ENCODE measurements around the gene SH3YL1. TPM values are rescaled to one million over a fixed set of nuclear protein-coding genes. Genes with fewer than 3 reads are reported as not detected.

The SH3YL1 gene
- total RNA-seq, 1 donor from 2014 or later = 24.8 TPM

- TF ChIP-seq, protein P1, sequence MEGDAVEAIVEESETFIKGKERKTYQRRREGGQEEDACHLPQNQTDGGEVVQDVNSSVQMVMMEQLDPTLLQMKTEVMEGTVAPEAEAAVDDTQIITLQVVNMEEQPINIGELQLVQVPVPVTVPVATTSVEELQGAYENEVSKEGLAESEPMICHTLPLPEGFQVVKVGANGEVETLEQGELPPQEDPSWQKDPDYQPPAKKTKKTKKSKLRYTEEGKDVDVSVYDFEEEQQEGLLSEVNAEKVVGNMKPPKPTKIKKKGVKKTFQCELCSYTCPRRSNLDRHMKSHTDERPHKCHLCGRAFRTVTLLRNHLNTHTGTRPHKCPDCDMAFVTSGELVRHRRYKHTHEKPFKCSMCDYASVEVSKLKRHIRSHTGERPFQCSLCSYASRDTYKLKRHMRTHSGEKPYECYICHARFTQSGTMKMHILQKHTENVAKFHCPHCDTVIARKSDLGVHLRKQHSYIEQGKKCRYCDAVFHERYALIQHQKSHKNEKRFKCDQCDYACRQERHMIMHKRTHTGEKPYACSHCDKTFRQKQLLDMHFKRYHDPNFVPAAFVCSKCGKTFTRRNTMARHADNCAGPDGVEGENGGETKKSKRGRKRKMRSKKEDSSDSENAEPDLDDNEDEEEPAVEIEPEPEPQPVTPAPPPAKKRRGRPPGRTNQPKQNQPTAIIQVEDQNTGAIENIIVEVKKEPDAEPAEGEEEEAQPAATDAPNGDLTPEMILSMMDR (conservative IDR thresholded peaks at IDR 0.05; ENCODE audit: low read depth, low read length) = no peak
- H3K4me3 ChIP-seq (ENCODE audit: low read depth, low read length) = no peak overlapping the region
- DNase-seq (ENCODE audit: low read depth) = no peak
These were observed 26.8 kb downstream of the SH3YL1 start for GRCh38 chr2:236993-237539.

GRCh38 chr2:234421-234820, 29.4 kb downstream of the SH3YL1 start:
- no peak overlapping the region for H3K4me3 ChIP-seq (ENCODE audit: low read depth, low read length)

DNA sequence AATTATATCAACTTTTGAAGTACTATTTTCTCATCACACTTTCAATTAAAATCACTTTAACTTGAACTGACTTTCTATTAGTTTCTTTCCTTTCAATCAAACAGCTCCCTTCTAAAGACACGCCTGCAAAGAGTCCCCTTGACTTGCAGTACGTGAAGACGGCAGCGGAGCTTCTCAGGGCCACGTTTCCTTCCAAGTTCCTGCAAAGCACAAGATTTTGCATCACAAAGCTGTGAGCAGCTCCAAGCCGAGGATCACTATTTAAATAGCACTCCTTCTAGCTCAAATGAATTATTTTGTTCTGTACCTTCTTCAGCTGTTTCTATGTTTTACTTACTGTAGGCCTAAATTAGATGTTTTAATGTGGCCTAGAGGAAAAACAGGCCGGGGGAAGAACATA, 30.8 kb downstream of the SH3YL1 start:
- no peak for DNase-seq (ENCODE audit: low read depth)
- no peak overlapping the region for H3K4me3 ChIP-seq (ENCODE audit: low read depth, low read length)
- TF ChIP-seq, protein P1 (conservative IDR thresholded peaks at IDR 0.05; ENCODE audit: low read depth, low read length) = no peak

More at GRCh38 chr2:234421-234820, 29.4 kb downstream of the SH3YL1 start:
- TF ChIP-seq, protein P1 (conservative IDR thresholded peaks at IDR 0.05; ENCODE audit: low read depth, low read length) = no peak
- DNase-seq (ENCODE audit: low read depth) = no peak

DNA sequence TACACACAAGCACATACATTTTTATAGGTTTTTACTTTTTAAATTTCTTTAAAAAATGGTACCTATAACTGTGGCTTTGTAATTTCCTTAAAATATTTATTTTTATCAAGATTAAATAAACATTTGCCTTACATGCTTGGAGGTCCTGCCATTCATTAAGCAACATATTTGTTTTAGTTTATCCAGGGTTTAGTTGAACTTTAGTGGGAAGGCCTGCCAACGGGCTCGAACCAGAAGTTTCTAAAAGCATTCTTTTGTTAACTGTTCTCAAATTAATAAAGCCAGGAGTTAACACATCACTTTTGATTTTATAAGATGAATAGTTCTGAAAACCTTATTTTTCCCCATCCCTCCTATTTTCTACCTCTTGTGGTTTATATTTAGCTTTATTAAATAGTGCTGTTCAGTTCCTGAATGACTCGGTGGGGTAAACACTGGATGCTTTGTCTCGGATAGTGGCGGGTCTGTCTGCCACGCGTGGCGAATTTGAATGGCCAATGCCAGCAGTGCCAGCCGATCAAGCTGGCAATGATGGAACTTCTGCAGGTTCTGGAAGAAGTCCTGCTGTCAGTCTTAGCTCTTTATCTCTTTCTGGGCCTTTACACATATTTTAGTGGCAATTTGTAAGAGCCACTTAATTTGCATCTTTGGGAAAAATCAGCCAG, 32.2 kb downstream of the SH3YL1 start:
- TF ChIP-seq, protein P1 (conservative IDR thresholded peaks at IDR 0.05; ENCODE audit: low read depth, low read length) = no peak
- DNase-seq (ENCODE audit: low read depth) = no peak
- H3K4me3 ChIP-seq (ENCODE audit: low read depth, low read length) = no peak overlapping the region

- no peak for DNase-seq (ENCODE audit: low read depth)
- TF ChIP-seq, protein P1 (conservative IDR thresholded peaks at IDR 0.05; ENCODE audit: low read depth, low read length) = no peak
- H3K4me3 ChIP-seq (ENCODE audit: low read depth, low read length) = no peak overlapping the region
These were observed 35.1 kb downstream of the SH3YL1 start for GRCh38 chr2:228518-229278.

DNA sequence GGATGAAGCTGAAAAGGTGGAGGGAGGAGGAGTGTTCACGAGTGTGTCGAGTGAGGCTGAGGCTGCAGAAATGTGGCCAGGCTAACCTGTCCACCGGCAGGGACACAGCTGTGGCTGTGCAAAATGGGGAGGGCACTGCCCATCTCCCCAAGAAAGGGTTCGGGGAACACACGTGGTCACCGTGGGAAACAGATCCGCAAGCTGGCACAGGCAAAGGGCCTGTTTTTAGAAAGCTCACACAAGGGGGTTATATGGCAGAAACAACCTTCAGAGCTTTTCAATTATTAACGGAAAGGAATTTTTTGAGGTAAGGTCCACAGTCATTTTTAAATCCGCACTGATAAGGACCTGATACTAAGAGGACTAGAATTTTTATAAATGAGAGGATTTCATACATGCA, 35.7 kb downstream of the SH3YL1 start:
- no peak overlapping the region for H3K4me3 ChIP-seq (ENCODE audit: low read depth, low read length)
- TF ChIP-seq, protein P1 (conservative IDR thresholded peaks at IDR 0.05; ENCODE audit: low read depth, low read length) = no peak
- no peak for DNase-seq (ENCODE audit: low read depth)
